Keratinocyte (primary cell): ENCODE results near the gene SPATA6. TPM values are rescaled to one million over a fixed set of nuclear protein-coding genes. Genes with fewer than 3 reads are reported as not detected.

Experiments used
- DNase-seq: peaks from one replicate; pipeline ENCODE4 v3.0.0-alpha.2; 2011; ENCODE audit warnings: low read depth, missing footprints, low spot score
- FAIRE-seq: peaks from 2 replicates; lab custom pipeline; 2011; peaks lifted over from hg19 to GRCh38; lab: Jason Lieb, UNC
- H2AFZ ChIP-seq: 2 replicates; pipeline ENCODE4 v1.6.0; 2012; ENCODE audit warnings: low read length, control low read depth, inconsistent platforms; ENCODE audit not compliant: control insufficient read depth
- H3K27ac ChIP-seq: 2 replicates; pipeline ENCODE4 v1.5.1; 2011; ENCODE audit warnings: low read length; ENCODE audit not compliant: control insufficient read depth, insufficient read depth
- H3K27me3 ChIP-seq: 3 replicates; pipeline ENCODE4 v1.6.0; 2011; ENCODE audit warnings: low read length; ENCODE audit not compliant: control insufficient read depth, insufficient read depth; ENCODE audit errors: extremely low read depth
- H3K36me3 ChIP-seq, 2 experiments: 2 replicates in 1 of 2; 3 replicates in 1 of 2; pipeline ENCODE4 v1.5.1; 2011; ENCODE audit warnings: low read length in 2 of 2, mild to moderate bottlenecking in 1 of 2; ENCODE audit not compliant: control insufficient read depth in 2 of 2, insufficient read depth in 2 of 2; ENCODE audit errors: extremely low read depth in 1 of 2
- H3K4me1 ChIP-seq: 3 replicates; pipeline ENCODE4 v1.5.1; 2011; ENCODE audit warnings: low read length; ENCODE audit not compliant: control insufficient read depth, insufficient read depth; ENCODE audit errors: extremely low read depth
- H3K4me2 ChIP-seq: 3 replicates; pipeline ENCODE4 v1.6.0; 2011; ENCODE audit warnings: low read depth, low read length; ENCODE audit not compliant: control insufficient read depth, insufficient read depth; ENCODE audit errors: extremely low read depth
- H3K4me3 ChIP-seq, 3 experiments: fragments of 200-600 bp in 1 of 3; sonication (generic) in 1 of 3; 2 replicates in 2 of 3; 3 replicates in 1 of 3; pipeline ENCODE4 v1.5.1; 2011 to 2016; ENCODE audit warnings: low read length in 3 of 3, mild to moderate bottlenecking in 3 of 3, control low read depth in 2 of 3, inconsistent platforms in 1 of 3, low read depth in 1 of 3, mixed read lengths in 1 of 3, mixed run types in 1 of 3, moderate library complexity in 1 of 3; ENCODE audit not compliant: control insufficient read depth in 2 of 3, insufficient read depth in 2 of 3; ENCODE audit errors: extremely low read depth in 1 of 3
- H3K79me2 ChIP-seq: 2 replicates; pipeline ENCODE4 v1.6.0; 2012; ENCODE audit warnings: low read length; ENCODE audit not compliant: control insufficient read depth, insufficient read depth
- H3K9ac ChIP-seq: 3 replicates; pipeline ENCODE4 v1.6.0; 2011; ENCODE audit warnings: low read length; ENCODE audit not compliant: control insufficient read depth, insufficient read depth; ENCODE audit errors: extremely low read depth
- H3K9me1 ChIP-seq: 3 replicates; pipeline ENCODE4 v1.6.0; 2011; ENCODE audit warnings: low read length; ENCODE audit not compliant: control insufficient read depth, insufficient read depth; ENCODE audit errors: extremely low read depth
- H3K9me3 ChIP-seq: 2 replicates; pipeline ENCODE4 v1.5.1; 2012; ENCODE audit warnings: low read depth, low read length; ENCODE audit not compliant: control insufficient read depth
- H4K20me1 ChIP-seq: 3 replicates; pipeline ENCODE4 v1.6.0; 2011; ENCODE audit warnings: low read length; ENCODE audit not compliant: control insufficient read depth, insufficient read depth; ENCODE audit errors: extremely low read depth
- CTCF ChIP-seq, 3 experiments: IDR thresholded peaks in 1 of 3; conservative IDR thresholded peaks in 1 of 3; optimal IDR thresholded peaks in 1 of 3; 2 replicates in 2 of 3; 3 replicates in 1 of 3; pipeline versions ENCODE3 to v1.5.1; 2011; ENCODE audit warnings: low read length in 3 of 3, mild to moderate bottlenecking in 3 of 3, moderate library complexity in 2 of 3, control low read depth in 1 of 3, inconsistent platforms in 1 of 3; ENCODE audit not compliant: insufficient read depth in 2 of 3; ENCODE audit errors: extremely low read depth in 1 of 3
- EZH2 ChIP-seq: IDR thresholded peaks from one replicate; pipeline ENCODE4 v1.6.1; 2012; ENCODE audit warnings: inconsistent platforms, mild to moderate bottlenecking, low read length, moderate library complexity
- dilution Hi-C: fragments of 300-500 bp; cut with MboI; formaldehyde crosslinking; loops from one replicate; pipeline ENCODE4 v1.7.0; 2020; ENCODE audit warnings: low sequenced_read_pairs; ENCODE audit not compliant: extremely low pct_ligation_motif_present
- polyA plus RNA-seq, 5 experiments: library from polyadenylated mRNA; depleted of rRNA in 3 of 5; stranded (reverse) in 3 of 5; stranded (forward) in 1 of 5; unstranded in 1 of 5; fragments of >200 nt; gene quantifications; 1 replicate in 1 of 5; 2 replicates in 3 of 5; 3 replicates in 1 of 5; pipeline versions ENCODE4 v1.2.1 to v1.2.3, GENCODE V29; 2011 to 2012; ENCODE audit warnings: missing spikeins in 2 of 5, low read depth in 1 of 5, low replicate concordance in 1 of 5

SPATA6 gene
- polyA plus RNA-seq, 1 donor (not counting 4 experiments of a cell fraction or from before 2014, with no cell fraction given), result 1.7 TPM

DNA sequence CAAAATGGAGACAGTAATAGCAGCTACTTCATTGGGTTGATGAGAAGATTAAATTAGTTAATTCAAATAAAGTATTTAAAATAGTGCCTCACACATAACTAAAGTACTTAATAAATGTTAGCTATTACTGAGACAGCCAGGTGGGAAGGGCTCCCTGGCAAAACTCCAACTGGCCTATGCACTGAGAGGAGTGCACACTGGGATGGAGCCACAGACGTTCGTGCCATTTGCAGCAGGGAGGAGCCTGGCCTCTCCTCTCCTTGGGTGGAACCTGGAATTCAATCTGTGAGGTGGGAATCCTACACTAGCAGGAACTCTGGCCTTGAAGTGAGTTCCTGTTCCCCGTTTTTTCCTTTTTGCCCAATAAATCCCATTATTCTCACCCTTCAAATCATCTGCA is 221.4 kb downstream of the SPATA6 start:
- Histone ChIP-seq H3K9me1 (no peaks in the 10 kb centered on the region), H3K9ac (no peak overlapping the region), H3K4me3 (no peak overlapping the region), H3K9me3 (no peaks in the 10 kb centered on the region), H4K20me1 (no peaks in the 10 kb centered on the region), H3K79me2 (no peaks in the 10 kb centered on the region), H3K36me3 (no peaks in the 10 kb centered on the region), H3K27ac (no peak overlapping the region), H3K4me2 (no peak overlapping the region), H3K4me1 (no peaks in the 10 kb centered on the region), H2AFZ (no peak overlapping the region), H3K27me3 (no peaks in the 10 kb centered on the region)
- DNase-seq (no peak), FAIRE-seq (no peak)
- TF ChIP-seq EZH2 (no peak), CTCF (optimal IDR thresholded peaks at IDR 0.05 in 1 of 3, IDR thresholded peaks at IDR 0.05 in 1 of 3, conservative IDR thresholded peaks at IDR 0.05 in 1 of 3; ENCODE audit: extremely low read depth in 1 of 3, insufficient read depth in 2 of 3, low read length in 3 of 3) (no peak)
- dilution Hi-C loops, result no loop called here

DNA sequence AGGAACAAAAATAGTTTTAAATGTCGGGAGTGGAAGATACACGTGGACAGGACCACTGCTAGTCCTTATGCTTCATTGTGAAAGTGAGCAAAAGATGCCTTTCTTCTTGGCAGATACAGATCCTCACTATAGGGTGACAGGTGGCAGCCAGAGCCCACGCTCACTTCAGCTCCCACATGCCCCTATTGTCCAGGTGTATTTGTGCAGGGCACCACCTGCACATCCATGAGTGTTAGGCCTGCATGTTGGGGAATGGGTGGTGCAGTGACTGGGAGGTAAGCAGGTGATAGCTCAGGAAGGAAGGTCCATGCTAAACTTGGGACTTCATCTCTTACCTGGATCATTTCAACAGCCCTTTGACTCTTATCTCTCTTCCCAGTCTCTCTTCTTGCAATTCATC is 222.1 kb downstream of the SPATA6 start:
- FAIRE-seq, result no peak
- DNase-seq, result no peak
- no peak overlapping the region for H3K27ac ChIP-seq

More for the DNA sequence above, 222.1 kb downstream of the SPATA6 start:
- Histone ChIP-seq H2AFZ (no peak overlapping the region), H3K9me1 (no peaks in the 10 kb centered on the region), H3K4me3 (no peak overlapping the region), H3K36me3 (no peaks in the 10 kb centered on the region), H3K4me1 (no peaks in the 10 kb centered on the region), H4K20me1 (no peaks in the 10 kb centered on the region), H3K79me2 (no peaks in the 10 kb centered on the region), H3K9me3 (no peaks in the 10 kb centered on the region), H3K4me2 (no peak overlapping the region), H3K9ac (no peak overlapping the region), H3K27me3 (no peaks in the 10 kb centered on the region)
- TF ChIP-seq EZH2, result no peak
- TF ChIP-seq CTCF (optimal IDR thresholded peaks at IDR 0.05 in 1 of 3, IDR thresholded peaks at IDR 0.05 in 1 of 3, conservative IDR thresholded peaks at IDR 0.05 in 1 of 3; ENCODE audit: extremely low read depth in 1 of 3, insufficient read depth in 2 of 3, low read length in 3 of 3), result peak; percentile 23 to 32 (median 25)
- dilution Hi-C loops, result no loop called here
